Prostate gland (tissue), 2 donors: ENCODE data around the gene KIF21A. TPM values are rescaled to one million over a fixed set of nuclear protein-coding genes. Genes with fewer than 3 reads are reported as not detected.

Source experiments
- DNase-seq: peaks from one replicate; pipeline ENCODE4 v3.0.0-alpha.2; 2019; ENCODE audit warnings: low spot score
- H3K27ac ChIP-seq, 2 donors: fragments of 200-600 bp; sonication (generic); 2 replicates each; pipeline ENCODE4 v1.5.1; 2017 to 2019
- H3K27me3 ChIP-seq: fragments of 200-600 bp; sonication (generic); replicated peaks from 2 replicates; pipeline ENCODE4 v1.5.1; 2019; ENCODE audit not compliant: insufficient read depth
- H3K36me3 ChIP-seq, 2 donors: fragments of 200-600 bp; sonication (generic); 1 replicate in 1 of 2; 2 replicates in 1 of 2; pipeline versions ENCODE4 v1.5.1 to v1.8.1; 2017 to 2019
- H3K4me1 ChIP-seq: fragments of 200-600 bp; sonication (generic); replicated peaks from 2 replicates; pipeline ENCODE4 v1.5.1; 2019
- H3K4me3 ChIP-seq, 2 donors: fragments of 200-600 bp; sonication (generic); 2 replicates each; pipeline ENCODE4 v1.5.1; 2017 to 2019
- H3K9me3 ChIP-seq: fragments of 200-600 bp; sonication (generic); 2 replicates; pipeline ENCODE4 v1.5.1; 2017
- CTCF ChIP-seq, 4 experiments: fragments of 200-600 bp in 2 of 4; fragments of 450-650 bp in 2 of 4; sonication (generic) in 2 of 4; IDR thresholded peaks; 1 replicate in 3 of 4; 2 replicates in 1 of 4; pipeline ENCODE4 v1.5.1; 2016 to 2019; ENCODE audit warnings: antibody characterized with exemption in 4 of 4, mild to moderate bottlenecking in 2 of 4, moderate library complexity in 2 of 4
- POLR2A ChIP-seq: fragments of 450-650 bp; IDR thresholded peaks from one replicate; pipeline ENCODE4 v1.6.1; 2016; ENCODE audit warnings: antibody characterized with exemption, mild to moderate bottlenecking
- POLR2AphosphoS5 ChIP-seq: sonication (generic); formaldehyde crosslinking; IDR thresholded peaks from one replicate; pipeline ENCODE4 v1.6.1; 2017; ENCODE audit warnings: antibody characterized with exemption
- WGBS: methylation state at CpG from one replicate; pipeline ENCODE4 v1.1.5; 2018; 5-methylcytosine and 5-hydroxymethylcytosine counted together
- intact Hi-C: fragments of 100-400 bp; cut with DNase I; formaldehyde crosslinking; loops from one replicate; pipeline ENCODE4 v1.14.2; 2022
- total RNA-seq, 2 donors: library from RNA; depleted of rRNA; stranded (reverse); fragments of >200 nt; gene quantifications; one replicate each; pipeline ENCODE4 v1.1.0, GENCODE V29; 2016

Gene KIF21A
- total RNA-seq, 2 donors from 2014 or later: 36.2 to 57.9 TPM

DNA sequence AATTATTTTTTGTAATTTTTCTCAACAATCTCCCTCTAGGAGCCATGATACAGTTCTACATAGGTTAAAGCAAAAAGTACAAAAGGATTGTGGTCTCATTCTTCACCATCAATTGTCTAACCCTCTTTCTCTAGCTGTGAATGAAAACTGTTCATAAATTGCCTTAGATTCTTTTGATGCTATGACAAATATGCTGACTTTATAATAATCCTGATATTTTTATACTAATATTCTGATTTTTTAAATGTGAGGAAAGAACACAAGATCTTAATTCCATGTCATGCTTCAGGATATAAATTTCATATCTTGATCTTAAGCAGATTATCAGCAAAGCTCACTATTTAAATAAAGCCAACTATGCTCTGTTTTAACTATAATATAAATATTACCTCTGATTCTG lies 75.4 kb downstream of the KIF21A start:
- H3K4me3 ChIP-seq: no peak overlapping the region
- H3K27me3 ChIP-seq: no peaks in the 10 kb centered on the region
- H3K9me3 ChIP-seq: no peaks in the 10 kb centered on the region
- DNase-seq: no peak
- no peaks in the 10 kb centered on the region for H3K36me3 ChIP-seq
- H3K4me1 ChIP-seq: no peaks in the 10 kb centered on the region
- intact Hi-C loops: no loop called here
- no peak overlapping the region for H3K27ac ChIP-seq
- TF ChIP-seq POLR2A (no peak), CTCF (IDR thresholded peaks at IDR 0.05) (no peak), POLR2AphosphoS5 (no peak)

DNA sequence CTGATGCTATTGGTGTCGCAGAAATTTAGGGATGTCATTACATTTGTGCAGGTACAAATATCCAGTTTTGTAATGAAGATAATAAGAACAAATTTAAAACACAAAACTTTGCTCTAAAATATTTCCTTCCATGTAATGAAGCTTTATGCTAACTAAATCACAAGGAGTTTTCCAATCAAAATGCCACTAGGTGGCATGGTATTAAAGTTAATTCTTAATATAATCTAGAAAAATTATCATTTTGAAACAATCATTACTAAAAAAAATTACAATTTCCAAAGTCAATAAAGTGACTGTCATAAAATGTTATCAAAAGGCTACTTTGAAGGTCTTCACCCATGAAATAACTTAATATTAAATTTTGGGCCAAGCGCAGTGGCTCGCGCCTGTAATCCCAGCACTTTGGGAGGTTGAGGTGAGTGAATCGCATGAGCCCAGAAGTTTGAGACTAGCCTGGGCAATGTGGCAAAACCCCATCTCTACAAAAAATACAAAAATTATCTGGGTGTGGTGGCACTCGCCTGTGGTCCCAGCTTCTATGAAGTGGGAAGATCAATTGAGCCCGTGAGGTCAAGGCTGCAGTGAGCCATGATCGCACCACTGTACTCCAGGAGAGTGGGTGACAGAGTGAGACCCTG lies 77.4 kb downstream of the KIF21A start:
- Histone ChIP-seq H3K36me3 (no peaks in the 10 kb centered on the region), H3K4me1 (no peaks in the 10 kb centered on the region), H3K4me3 (no peak overlapping the region), H3K27ac (no peak overlapping the region), H3K27me3 (no peaks in the 10 kb centered on the region), H3K9me3 (no peaks in the 10 kb centered on the region)
- TF ChIP-seq POLR2AphosphoS5 (no peak), CTCF (IDR thresholded peaks at IDR 0.05) (peak in 1 of 4 experiments; percentile 8), POLR2A (no peak)
- intact Hi-C loops: no loop called here
- 96% methylated on average over 8 of the region's 8 CpGs for WGBS
- DNase-seq: no peak

DNA sequence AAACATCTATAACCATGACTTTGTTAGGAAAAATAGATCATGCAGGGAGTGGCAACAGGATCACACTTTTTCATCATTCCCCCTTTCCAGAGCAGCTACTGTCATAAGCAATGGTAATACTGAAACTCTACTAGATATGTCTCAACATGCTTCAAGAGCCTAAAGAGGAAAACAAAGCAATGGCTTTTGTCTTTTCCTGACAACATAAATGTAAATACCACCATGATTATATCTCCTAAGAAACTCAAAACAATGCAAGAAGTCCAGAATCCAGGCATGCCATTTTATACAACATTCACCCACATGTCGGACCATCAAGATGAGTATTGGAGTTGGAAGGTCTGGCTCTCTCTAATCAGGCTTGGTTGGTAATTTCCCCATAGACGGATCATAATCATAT lies 78.7 kb downstream of the KIF21A start:
- no peak for DNase-seq
- WGBS: 85% methylated on average over 2 of the region's 2 CpGs
- Histone ChIP-seq H3K36me3 (no peaks in the 10 kb centered on the region), H3K27ac (no peak overlapping the region), H3K4me3 (no peak overlapping the region), H3K4me1 (no peaks in the 10 kb centered on the region), H3K9me3 (no peaks in the 10 kb centered on the region), H3K27me3 (no peaks in the 10 kb centered on the region)
- TF ChIP-seq POLR2AphosphoS5 (no peak), CTCF (IDR thresholded peaks at IDR 0.05) (no peak), POLR2A (no peak)
- intact Hi-C loops: no loop called here

- Histone ChIP-seq H3K4me1 (no peaks in the 10 kb centered on the region), H3K27me3 (no peaks in the 10 kb centered on the region), H3K9me3 (no peaks in the 10 kb centered on the region), H3K27ac (no peak overlapping the region), H3K36me3 (no peaks in the 10 kb centered on the region), H3K4me3 (no peak overlapping the region)
- no peak for TF ChIP-seq POLR2A
- TF ChIP-seq CTCF (IDR thresholded peaks at IDR 0.05): no peak
- TF ChIP-seq POLR2AphosphoS5: no peak
- intact Hi-C loops: no loop called here
- DNase-seq: no peak
- 97% methylated on average over 2 of the region's 2 CpGs for WGBS
Measured at GRCh38 chr12:39359645-39360044, 83.3 kb downstream of the KIF21A start.

- 94% methylated on average over 3 of the region's 3 CpGs for WGBS
- H3K27ac ChIP-seq: no peak overlapping the region
Measured at GRCh38 chr12:39357041-39357440, 85.9 kb downstream of the KIF21A start.

More at GRCh38 chr12:39357041-39357440, 85.9 kb downstream of the KIF21A start:
- DNase-seq: no peak
- Histone ChIP-seq H3K27me3 (no peaks in the 10 kb centered on the region), H3K4me3 (no peak overlapping the region), H3K36me3 (no peaks in the 10 kb centered on the region), H3K4me1 (no peaks in the 10 kb centered on the region), H3K9me3 (no peaks in the 10 kb centered on the region)
- no peak for TF ChIP-seq POLR2AphosphoS5
- intact Hi-C loops: no loop called here
